GM10266 (cell line): Measurements from ENCODE around the gene CCDC86.

Experiments
- DNase-seq: peaks from one replicate; pipeline ENCODE4 v3.0.0; 2012; ENCODE audit errors: extremely low spot score
- TF ChIP-seq, protein P1 (sequence below): IDR thresholded peaks from 2 replicates; pipeline ENCODE4 v1.5.1; 2012; ENCODE audit warnings: mild to moderate bottlenecking, low read depth; ENCODE audit not compliant: control insufficient read depth, insufficient read depth; ENCODE audit errors: missing control alignments

The CCDC86 gene

GRCh38 chr11:60872124-60872960, 30.4 kb downstream of the CCDC86 start:
- TF ChIP-seq, protein P1, sequence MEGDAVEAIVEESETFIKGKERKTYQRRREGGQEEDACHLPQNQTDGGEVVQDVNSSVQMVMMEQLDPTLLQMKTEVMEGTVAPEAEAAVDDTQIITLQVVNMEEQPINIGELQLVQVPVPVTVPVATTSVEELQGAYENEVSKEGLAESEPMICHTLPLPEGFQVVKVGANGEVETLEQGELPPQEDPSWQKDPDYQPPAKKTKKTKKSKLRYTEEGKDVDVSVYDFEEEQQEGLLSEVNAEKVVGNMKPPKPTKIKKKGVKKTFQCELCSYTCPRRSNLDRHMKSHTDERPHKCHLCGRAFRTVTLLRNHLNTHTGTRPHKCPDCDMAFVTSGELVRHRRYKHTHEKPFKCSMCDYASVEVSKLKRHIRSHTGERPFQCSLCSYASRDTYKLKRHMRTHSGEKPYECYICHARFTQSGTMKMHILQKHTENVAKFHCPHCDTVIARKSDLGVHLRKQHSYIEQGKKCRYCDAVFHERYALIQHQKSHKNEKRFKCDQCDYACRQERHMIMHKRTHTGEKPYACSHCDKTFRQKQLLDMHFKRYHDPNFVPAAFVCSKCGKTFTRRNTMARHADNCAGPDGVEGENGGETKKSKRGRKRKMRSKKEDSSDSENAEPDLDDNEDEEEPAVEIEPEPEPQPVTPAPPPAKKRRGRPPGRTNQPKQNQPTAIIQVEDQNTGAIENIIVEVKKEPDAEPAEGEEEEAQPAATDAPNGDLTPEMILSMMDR: no peak
- no peak for DNase-seq

GRCh38 chr11:60872961-60873524, 31.1 kb downstream of the CCDC86 start:
- TF ChIP-seq, protein P1: no peak
- DNase-seq: no peak

- TF ChIP-seq, protein P1: no peak
- DNase-seq: no peak
Observed at GRCh38 chr11:60873533-60873932, 31.6 kb downstream of the CCDC86 start.

- TF ChIP-seq, protein P1: no peak
- no peak for DNase-seq
Observed at GRCh38 chr11:60874421-60875365, 32.8 kb downstream of the CCDC86 start.

- TF ChIP-seq, protein P1: no peak
- DNase-seq: no peak
Observed at GRCh38 chr11:60875366-60876167, 33.7 kb downstream of the CCDC86 start.

DNA sequence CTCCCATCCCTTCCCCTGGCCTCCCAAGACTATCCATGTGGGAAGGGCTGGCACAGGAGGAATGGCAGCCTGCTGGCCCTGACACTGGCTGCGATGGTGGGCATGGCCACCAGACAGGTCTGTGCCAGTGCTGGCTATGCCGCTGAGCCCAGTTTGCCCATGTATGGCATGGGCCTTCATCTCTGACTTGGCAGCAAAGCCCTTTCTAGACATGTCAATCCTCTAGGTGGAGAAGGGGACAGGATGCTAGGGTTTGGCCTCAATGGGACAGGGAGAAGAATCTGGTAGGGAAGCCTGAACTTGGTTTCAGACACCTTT, 34.2 kb downstream of the CCDC86 start:
- TF ChIP-seq, protein P1: no peak
- DNase-seq: no peak
